GM12801 (cell line): ENCODE results near the gene FAP.

ENCODE experiments used
- TF ChIP-seq, protein P1 (sequence below): IDR thresholded peaks from one replicate; pipeline ENCODE4 v1.5.1; 2011; ENCODE audit warnings: control low read depth; ENCODE audit not compliant: insufficient read length; ENCODE audit errors: extremely low read depth

Gene FAP, protein sequence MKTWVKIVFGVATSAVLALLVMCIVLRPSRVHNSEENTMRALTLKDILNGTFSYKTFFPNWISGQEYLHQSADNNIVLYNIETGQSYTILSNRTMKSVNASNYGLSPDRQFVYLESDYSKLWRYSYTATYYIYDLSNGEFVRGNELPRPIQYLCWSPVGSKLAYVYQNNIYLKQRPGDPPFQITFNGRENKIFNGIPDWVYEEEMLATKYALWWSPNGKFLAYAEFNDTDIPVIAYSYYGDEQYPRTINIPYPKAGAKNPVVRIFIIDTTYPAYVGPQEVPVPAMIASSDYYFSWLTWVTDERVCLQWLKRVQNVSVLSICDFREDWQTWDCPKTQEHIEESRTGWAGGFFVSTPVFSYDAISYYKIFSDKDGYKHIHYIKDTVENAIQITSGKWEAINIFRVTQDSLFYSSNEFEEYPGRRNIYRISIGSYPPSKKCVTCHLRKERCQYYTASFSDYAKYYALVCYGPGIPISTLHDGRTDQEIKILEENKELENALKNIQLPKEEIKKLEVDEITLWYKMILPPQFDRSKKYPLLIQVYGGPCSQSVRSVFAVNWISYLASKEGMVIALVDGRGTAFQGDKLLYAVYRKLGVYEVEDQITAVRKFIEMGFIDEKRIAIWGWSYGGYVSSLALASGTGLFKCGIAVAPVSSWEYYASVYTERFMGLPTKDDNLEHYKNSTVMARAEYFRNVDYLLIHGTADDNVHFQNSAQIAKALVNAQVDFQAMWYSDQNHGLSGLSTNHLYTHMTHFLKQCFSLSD

DNA sequence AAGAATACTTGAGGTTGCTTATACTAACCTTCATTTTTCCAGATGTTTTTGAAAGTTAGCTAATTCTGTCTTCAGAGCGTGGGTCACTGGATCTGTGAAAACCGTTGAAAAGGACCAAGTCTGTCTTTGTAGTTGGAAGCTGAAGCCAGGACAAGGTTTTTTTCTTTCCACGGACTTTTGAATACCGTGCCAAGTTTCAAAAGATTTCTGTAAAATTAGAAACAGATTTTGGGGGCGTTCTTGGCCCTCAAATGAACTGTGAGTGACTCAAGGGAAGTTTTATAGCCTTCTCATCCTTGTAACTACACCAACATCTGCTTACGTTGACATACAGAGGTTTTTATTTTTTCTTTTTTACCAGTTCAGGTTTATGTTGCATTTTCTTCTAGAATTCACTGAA lies at the start of gene FAP:
Gene FAP, minus strand, starts transcription at position 152 of the 400 bp plus-strand sequence. Its CDS starts 118 bp downstream, at position 34.
- TF ChIP-seq, protein P1, sequence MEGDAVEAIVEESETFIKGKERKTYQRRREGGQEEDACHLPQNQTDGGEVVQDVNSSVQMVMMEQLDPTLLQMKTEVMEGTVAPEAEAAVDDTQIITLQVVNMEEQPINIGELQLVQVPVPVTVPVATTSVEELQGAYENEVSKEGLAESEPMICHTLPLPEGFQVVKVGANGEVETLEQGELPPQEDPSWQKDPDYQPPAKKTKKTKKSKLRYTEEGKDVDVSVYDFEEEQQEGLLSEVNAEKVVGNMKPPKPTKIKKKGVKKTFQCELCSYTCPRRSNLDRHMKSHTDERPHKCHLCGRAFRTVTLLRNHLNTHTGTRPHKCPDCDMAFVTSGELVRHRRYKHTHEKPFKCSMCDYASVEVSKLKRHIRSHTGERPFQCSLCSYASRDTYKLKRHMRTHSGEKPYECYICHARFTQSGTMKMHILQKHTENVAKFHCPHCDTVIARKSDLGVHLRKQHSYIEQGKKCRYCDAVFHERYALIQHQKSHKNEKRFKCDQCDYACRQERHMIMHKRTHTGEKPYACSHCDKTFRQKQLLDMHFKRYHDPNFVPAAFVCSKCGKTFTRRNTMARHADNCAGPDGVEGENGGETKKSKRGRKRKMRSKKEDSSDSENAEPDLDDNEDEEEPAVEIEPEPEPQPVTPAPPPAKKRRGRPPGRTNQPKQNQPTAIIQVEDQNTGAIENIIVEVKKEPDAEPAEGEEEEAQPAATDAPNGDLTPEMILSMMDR = no peak

DNA sequence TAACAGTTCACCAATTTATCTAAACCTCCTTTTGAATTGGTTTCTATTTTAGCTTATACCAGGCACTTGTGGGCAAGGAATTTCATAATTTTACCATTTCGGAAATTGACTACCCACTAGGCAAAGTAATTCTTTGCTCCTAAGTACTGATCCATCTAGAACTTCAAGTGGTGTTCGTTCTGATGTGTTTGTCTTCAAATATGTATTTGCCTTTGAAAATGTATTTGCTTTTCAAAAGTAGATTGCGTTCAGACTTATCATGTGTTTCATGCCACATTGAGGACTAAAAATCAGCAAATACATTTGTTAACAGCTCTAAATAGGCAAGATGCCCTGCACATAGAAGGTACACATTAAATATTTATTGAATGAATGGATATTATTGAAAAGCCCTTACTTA lies 48.5 kb upstream of the FAP start:
- TF ChIP-seq, protein P1 = no peak

DNA sequence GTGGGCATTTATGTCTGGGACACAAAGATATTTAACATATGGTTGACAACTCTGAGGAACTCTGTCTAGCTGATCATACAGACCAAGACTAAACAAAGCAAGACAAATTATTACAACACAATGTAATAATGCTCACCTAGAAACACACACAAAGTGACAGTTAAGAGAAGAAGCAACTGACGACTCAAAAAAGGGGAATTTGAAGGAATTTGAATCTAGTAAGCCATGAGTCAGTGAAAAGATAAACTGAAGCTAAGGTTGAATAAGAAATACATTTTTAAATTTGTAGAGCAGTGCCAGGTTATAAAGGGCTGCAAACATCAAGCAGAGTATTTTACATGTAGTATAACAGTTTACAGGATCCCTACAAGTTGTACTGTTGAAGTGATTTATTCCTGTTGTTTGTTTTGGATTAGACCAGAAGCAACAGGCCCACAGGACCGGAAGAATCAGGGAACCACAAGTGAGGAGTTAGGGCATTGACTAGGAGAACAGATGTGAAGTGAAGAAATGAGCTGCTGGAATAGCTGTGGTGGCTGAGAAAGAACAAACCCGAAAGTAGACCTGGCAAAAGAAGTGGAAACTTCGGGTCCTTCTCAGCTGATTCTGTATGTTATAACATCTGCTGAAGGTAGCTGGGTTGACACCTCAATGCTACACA lies 39.6 kb upstream of the FAP start:
- TF ChIP-seq, protein P1 = no peak

DNA sequence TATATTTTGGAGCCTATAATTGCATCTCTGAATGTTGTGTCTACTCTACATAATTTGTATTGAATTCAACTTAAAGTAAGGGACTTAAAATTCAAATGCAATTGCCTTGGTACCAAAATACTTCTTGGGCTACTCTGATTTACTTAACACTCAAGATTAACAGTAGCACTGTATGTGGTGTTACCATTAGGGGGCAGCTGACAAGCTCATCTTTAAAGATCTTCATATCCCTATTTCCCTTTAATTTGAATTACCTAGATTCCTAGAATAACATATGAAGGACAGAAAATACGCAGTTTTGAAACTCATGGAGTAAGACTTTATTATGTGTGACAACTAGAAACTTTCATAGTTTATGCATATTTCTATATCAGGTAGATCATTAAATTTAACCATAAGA lies 37.4 kb upstream of the FAP start:
- TF ChIP-seq, protein P1 = no peak

DNA sequence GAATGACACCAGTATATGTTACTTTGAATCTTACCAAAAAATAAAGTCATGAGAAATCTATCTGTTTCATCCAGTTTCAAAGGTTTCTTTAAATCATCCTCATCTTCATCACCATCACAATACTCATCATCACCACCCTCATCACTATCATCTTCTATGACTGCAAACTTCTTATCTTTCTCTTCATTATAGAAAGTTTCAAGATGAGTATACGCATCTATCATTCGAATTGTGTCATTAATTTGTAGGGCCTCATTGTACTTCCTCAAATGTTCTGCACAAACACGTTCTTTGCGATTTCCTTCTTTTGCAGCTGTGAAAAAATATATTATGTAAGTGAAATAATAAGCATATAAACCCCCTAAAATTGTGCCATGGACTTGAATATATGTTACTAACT lies 34.1 kb upstream of the FAP start:
- TF ChIP-seq, protein P1 = no peak

DNA sequence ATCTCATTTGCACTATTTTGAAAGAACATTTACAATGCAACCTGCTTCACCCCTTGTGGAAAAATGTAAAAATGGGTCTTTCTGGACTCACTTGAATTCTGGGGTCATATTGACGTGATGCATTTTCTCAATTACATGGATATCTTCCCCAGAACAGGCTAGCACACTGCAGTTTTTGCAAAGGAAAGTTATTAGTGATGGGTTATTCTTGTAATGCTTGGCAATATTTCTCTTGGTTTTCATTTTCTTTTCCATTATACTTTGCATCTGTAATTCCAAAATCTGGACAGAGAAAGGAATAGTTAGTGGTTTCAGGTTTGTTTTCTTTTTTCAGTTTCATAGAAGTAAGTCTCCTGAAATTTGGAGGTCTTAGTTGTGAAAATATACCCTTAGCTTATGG lies 24.8 kb upstream of the FAP start:
- TF ChIP-seq, protein P1 = no peak

DNA sequence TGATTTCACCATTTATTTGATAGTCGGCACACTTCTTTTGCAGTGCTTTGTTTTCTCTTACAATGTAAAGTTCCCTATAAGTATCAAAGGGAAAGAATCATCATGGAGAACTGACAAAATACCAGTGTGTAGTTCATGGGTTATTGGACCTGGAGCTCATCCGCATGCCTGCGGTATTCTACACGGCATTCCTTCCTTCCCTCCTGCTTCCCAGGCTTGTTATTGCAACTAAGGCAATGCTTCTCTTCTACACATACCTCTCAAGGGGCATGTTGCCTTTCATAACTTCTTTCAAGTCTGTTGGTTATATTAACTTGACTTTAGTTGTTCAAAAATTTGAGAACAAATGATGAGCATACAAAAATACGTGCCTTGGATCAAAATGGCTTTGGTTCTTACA lies 24.3 kb upstream of the FAP start:
- TF ChIP-seq, protein P1 = no peak
